ENCODE data around the gene NIFK.

GRCh38 chr2:121776361-121776760, 39.7 kb upstream of the NIFK start:
- TF ChIP-seq YY1 (IDR thresholded peaks at IDR 0.05; ENCODE audit: insufficient read depth, insufficient read length) (no peak), SUZ12 (IDR thresholded peaks at IDR 0.05; ENCODE audit: extremely low read depth, insufficient read depth, insufficient read length) (no peak), ZNF274 (IDR thresholded peaks at IDR 0.05; ENCODE audit: low read depth, low read length) (no peak)
